GM23338 (cell line): Measurements from ENCODE around the gene VEPH1.

Experiments
- CREB1 ChIP-seq: fragments of 250-450 bp; sonication (Bioruptor Pico); IDR thresholded peaks from 2 replicates; pipeline ENCODE4 v1.5.0; 2020; ENCODE audit warnings: low read depth, mild to moderate bottlenecking, moderate library complexity
- CTCF ChIP-seq, 2 experiments: fragments of 200-600 bp in 1 of 2; sonication (generic) in 1 of 2; conservative IDR thresholded peaks; 2 replicates each; pipeline versions ENCODE4 v1.5.1 to v1.6.1; 2016 to 2017; ENCODE audit warnings: antibody characterized with exemption in 2 of 2, low read depth in 2 of 2, mild to moderate bottlenecking in 2 of 2, moderate library complexity in 1 of 2
- ETS1 ChIP-seq: IDR thresholded peaks from 2 replicates; pipeline ENCODE4 v1.6.1; 2016; ENCODE audit warnings: antibody characterized with exemption
- EZH2 ChIP-seq: fragments of 200-600 bp; sonication (generic); IDR thresholded peaks from one replicate; pipeline ENCODE4 v1.8.0; 2017; ENCODE audit warnings: antibody characterized with exemption, mild to moderate bottlenecking, low read depth; ENCODE audit not compliant: unreplicated experiment
- EZH2phosphoT487 ChIP-seq: fragments of 200-600 bp; sonication (generic); IDR thresholded peaks from one replicate; pipeline ENCODE4 v1.8.1; 2018; ENCODE audit warnings: antibody characterized with exemption; ENCODE audit not compliant: unreplicated experiment
- JUNB ChIP-seq: IDR thresholded peaks from one replicate; pipeline ENCODE4 v1.6.1; 2016; ENCODE audit warnings: antibody characterized with exemption; ENCODE audit not compliant: unreplicated experiment
- NANOG ChIP-seq: IDR thresholded peaks from 2 replicates; pipeline ENCODE4 v1.6.1; 2016; ENCODE audit warnings: antibody characterized with exemption, borderline replicate concordance
- POLR2AphosphoS5 ChIP-seq: IDR thresholded peaks from 2 replicates; pipeline ENCODE4 v1.6.1; 2016; ENCODE audit warnings: antibody characterized with exemption, low read depth
- REST ChIP-seq: IDR thresholded peaks from one replicate; pipeline ENCODE4 v1.6.1; 2018; ENCODE audit warnings: antibody characterized with exemption; ENCODE audit not compliant: unreplicated experiment
- STAT1 ChIP-seq: IDR thresholded peaks from one replicate; pipeline ENCODE4 v1.6.1; 2016; ENCODE audit warnings: antibody characterized with exemption; ENCODE audit not compliant: unreplicated experiment
- ZNF114 ChIP-seq: fragments of 250-450 bp; sonication (Bioruptor Pico); IDR thresholded peaks from 2 replicates; pipeline ENCODE4 v1.5.0; 2020; ENCODE audit warnings: mild to moderate bottlenecking, moderate library complexity
- ZNF331 ChIP-seq: fragments of 250-450 bp; sonication (Bioruptor Pico); IDR thresholded peaks from 2 replicates; pipeline ENCODE4 v1.5.0; 2020; ENCODE audit warnings: low read depth, mild to moderate bottlenecking, moderate library complexity
- ZNF462 ChIP-seq: fragments of 250-450 bp; sonication (Bioruptor Pico); IDR thresholded peaks from 2 replicates; pipeline ENCODE4 v1.5.0; 2020; ENCODE audit warnings: mild to moderate bottlenecking, moderate library complexity

GRCh38 chr3:157475921-157476414 is 27.2 kb downstream of the VEPH1 start:
- TF ChIP-seq CTCF (conservative IDR thresholded peaks at IDR 0.05; ENCODE audit: low read depth in 2 of 2) (no peak), EZH2 (no peak), CREB1 (no peak), REST (no peak), JUNB (no peak), ETS1 (no peak), POLR2AphosphoS5 (no peak), EZH2phosphoT487 (no peak), ZNF331 (no peak), ZNF114 (CRISPR knock-in tag) (no peak), NANOG (no peak), ZNF462 (CRISPR knock-in tag) (no peak), STAT1 (no peak)
